Osteoblast (primary cell): ENCODE data around the gene DKC1. TPM values are rescaled to one million over a fixed set of nuclear protein-coding genes. Genes with fewer than 3 reads are reported as not detected.

Experiments
- DNase-seq: peaks from one replicate; pipeline ENCODE4 v3.0.0; 2011; ENCODE audit warnings: low spot score, mixed read lengths; ENCODE audit not compliant: insufficient read length; ENCODE audit errors: missing footprints
- H2AFZ ChIP-seq: 2 replicates; pipeline ENCODE4 v1.6.0; 2011; ENCODE audit warnings: mild to moderate bottlenecking, low read length
- H3K27ac ChIP-seq: 2 replicates; pipeline ENCODE4 v1.5.1; 2011; ENCODE audit warnings: mild to moderate bottlenecking, low read depth, low read length, moderate library complexity
- H3K27me3 ChIP-seq: 2 replicates; pipeline ENCODE4 v1.6.0; 2012; ENCODE audit warnings: mild to moderate bottlenecking, control low read depth, inconsistent platforms, low read length, moderate library complexity; ENCODE audit not compliant: insufficient read depth
- H3K36me3 ChIP-seq: 2 replicates; pipeline ENCODE4 v1.5.1; 2011; ENCODE audit warnings: mild to moderate bottlenecking, low read length, control low read depth, moderate library complexity; ENCODE audit not compliant: insufficient read depth
- H3K4me1 ChIP-seq: 2 replicates; pipeline ENCODE4 v1.5.1; 2011; ENCODE audit warnings: mild to moderate bottlenecking, low read length, control low read depth, moderate library complexity; ENCODE audit not compliant: insufficient read depth
- H3K4me2 ChIP-seq: 2 replicates; pipeline ENCODE4 v1.6.0; 2011; ENCODE audit warnings: mild to moderate bottlenecking, low read length; ENCODE audit not compliant: insufficient read depth
- H3K4me3 ChIP-seq: fragments of 200-600 bp; sonication (generic); 3 replicates; pipeline ENCODE4 v1.5.1; 2012; ENCODE audit warnings: mild to moderate bottlenecking, low read length, inconsistent platforms; ENCODE audit not compliant: insufficient read depth
- H3K79me2 ChIP-seq: 2 replicates; pipeline ENCODE4 v1.6.0; 2012; ENCODE audit warnings: mild to moderate bottlenecking, low read length, control low read depth, inconsistent platforms; ENCODE audit not compliant: insufficient read depth
- H3K9me3 ChIP-seq: 2 replicates; pipeline ENCODE4 v1.5.1; 2011; ENCODE audit warnings: low read depth, low read length, control low read depth
- H4K20me1 ChIP-seq: 2 replicates; pipeline ENCODE4 v1.6.0; 2012; ENCODE audit warnings: mild to moderate bottlenecking, low read length, control low read depth; ENCODE audit not compliant: insufficient read depth
- total RNA-seq: library from RNA; depleted of rRNA; stranded (reverse); fragments of >200 nt; gene quantifications from 2 replicates; pipeline ENCODE4 v1.2.3, GENCODE V29; 2012
- TF ChIP-seq, protein P1 (sequence below): IDR thresholded peaks from 2 replicates; pipeline ENCODE4 v1.5.1; 2011; ENCODE audit warnings: mild to moderate bottlenecking, low read depth, low read length, moderate library complexity; ENCODE audit errors: extremely low read depth

DKC1 gene
- total RNA-seq, 1 donor, result 30.8 TPM

DNA sequence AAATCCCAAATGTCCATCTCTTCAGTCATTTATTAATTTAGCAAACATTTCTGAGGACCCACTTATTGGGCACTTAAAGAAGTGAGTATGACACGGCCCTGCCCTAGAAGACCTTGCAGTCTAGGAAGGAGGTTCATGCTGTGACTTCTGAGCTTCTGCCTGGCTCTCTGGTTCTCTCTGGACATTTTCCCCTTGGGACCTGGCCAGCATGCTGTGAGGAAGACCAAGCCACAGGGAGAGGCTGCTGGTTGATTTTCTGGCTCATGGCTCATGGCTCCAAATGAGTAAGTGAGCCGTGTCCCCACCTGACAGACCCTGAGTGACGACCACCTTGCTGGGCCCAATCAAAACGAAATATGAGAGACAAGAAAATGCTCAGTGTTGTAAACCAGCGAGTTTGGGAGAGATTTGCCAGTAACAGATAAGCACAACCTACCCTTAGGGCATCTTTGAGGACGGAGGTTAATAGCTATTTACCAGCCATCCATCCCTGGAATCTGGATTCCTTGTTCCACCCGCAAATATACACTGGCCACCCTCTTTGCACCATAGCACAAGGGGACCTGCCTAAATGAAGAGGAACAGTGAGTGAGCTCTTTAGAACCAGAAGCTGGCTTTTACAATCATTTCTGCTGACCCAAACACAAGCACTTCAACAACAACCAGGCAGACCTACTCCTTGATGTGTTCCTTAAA lies 41.7 kb downstream of the DKC1 start:
- H3K27me3 ChIP-seq, result no peaks in the 10 kb centered on the region
- no peak for DNase-seq
- H3K27ac ChIP-seq, result peak overlapping the region; percentile 16
- TF ChIP-seq, protein P1, sequence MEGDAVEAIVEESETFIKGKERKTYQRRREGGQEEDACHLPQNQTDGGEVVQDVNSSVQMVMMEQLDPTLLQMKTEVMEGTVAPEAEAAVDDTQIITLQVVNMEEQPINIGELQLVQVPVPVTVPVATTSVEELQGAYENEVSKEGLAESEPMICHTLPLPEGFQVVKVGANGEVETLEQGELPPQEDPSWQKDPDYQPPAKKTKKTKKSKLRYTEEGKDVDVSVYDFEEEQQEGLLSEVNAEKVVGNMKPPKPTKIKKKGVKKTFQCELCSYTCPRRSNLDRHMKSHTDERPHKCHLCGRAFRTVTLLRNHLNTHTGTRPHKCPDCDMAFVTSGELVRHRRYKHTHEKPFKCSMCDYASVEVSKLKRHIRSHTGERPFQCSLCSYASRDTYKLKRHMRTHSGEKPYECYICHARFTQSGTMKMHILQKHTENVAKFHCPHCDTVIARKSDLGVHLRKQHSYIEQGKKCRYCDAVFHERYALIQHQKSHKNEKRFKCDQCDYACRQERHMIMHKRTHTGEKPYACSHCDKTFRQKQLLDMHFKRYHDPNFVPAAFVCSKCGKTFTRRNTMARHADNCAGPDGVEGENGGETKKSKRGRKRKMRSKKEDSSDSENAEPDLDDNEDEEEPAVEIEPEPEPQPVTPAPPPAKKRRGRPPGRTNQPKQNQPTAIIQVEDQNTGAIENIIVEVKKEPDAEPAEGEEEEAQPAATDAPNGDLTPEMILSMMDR, result no peak
- H3K79me2 ChIP-seq, result peaks cover 7% of the 10 kb centered on the region
- H4K20me1 ChIP-seq, result no peaks in the 10 kb centered on the region
- no peaks in the 10 kb centered on the region for H3K9me3 ChIP-seq
- H3K4me3 ChIP-seq, result peak overlapping the region; percentile 79
- H3K36me3 ChIP-seq, result no peaks in the 10 kb centered on the region
- peak overlapping the region; percentile 81 for H3K4me2 ChIP-seq
- peaks cover 14% of the 10 kb centered on the region for H3K4me1 ChIP-seq
- H2AFZ ChIP-seq, result peak overlapping the region; percentile 71

DNA sequence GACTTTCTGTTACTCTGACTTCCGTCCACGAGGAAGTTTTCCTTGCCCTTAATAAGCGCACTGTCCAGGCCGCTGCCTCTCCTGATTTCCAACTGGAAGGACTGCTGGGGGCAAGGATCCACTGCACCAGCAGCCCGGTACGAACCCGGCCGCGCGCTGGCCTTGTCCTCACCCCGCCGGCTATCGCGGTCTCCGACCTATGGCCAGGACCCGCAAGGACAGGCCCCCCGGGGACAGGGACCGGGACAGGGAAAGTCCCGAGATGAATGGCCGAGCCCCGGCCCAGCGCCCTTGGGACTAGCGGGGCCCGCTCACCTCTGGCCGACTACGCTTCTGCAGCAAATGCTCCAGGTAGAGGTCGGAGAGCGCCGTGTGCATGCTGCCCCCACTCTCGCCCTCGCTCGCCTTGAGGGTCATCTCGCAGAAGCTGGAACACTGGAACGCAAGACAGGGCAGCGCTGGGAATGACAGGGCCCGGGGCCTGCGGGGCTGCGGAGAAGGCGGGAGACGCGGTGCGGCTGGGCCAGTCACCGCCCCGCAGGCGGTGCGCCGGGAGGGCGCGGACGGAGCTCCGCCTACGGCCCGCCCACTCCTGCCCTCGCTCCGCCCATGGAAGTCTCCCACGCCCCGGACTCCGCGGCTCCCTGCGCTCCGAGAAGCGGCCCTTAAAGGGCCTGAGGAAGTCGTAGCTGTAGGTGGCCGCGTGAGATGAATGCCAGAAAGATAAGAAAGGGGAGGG lies 42.5 kb downstream of the DKC1 start, which contains the start of gene MPP1:
MPP1 (minus strand) TSS at position 529 of the 739 bp plus-strand sequence; CDS start at position 417, 112 bp downstream.
- Histone ChIP-seq H3K27me3 (no peaks in the 10 kb centered on the region), H3K4me2 (peak within 1 kb of the TSS; percentile 81), H3K4me1 (peaks cover 7% of the 10 kb centered on the region), H4K20me1 (no peaks in the 10 kb centered on the region), H2AFZ (peak within 1 kb of the TSS; percentile 86), H3K27ac (peak within 1 kb of the TSS; percentile 38), H3K9me3 (no peaks in the 10 kb centered on the region), H3K36me3 (no peaks in the 10 kb centered on the region), H3K4me3 (peak within 1 kb of the TSS; percentile 79), H3K79me2 (peaks cover 7% of the 10 kb centered on the region)
- DNase-seq, result peak; percentile 92
- TF ChIP-seq, protein P1, result no peak

DNA sequence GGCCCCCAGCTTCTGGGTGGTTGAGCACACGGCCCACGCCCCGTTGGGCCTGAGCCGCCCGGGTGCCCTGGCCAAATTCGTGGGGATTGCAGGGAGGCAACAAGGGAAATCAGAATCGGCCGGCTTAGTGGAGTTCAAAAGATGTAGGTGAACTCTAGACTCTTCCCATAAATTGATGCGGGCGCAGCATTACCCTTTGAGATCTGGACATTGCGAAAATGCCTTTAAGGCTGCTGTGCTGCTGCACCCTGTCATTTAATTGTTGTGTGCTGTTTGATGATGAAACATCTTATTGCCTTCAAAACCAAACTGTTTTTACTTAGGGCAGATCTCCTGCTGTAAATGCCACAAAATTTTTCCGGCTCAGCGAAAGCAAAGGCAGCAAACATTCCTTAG lies 43.0 kb downstream of the DKC1 start:
- Histone ChIP-seq H3K4me2 (peak overlapping the region; percentile 81), H3K27ac (peak overlapping the region; percentile 38), H4K20me1 (no peaks in the 10 kb centered on the region), H3K36me3 (no peaks in the 10 kb centered on the region), H3K27me3 (no peaks in the 10 kb centered on the region), H3K4me3 (peak overlapping the region; percentile 79), H3K79me2 (peaks cover 7% of the 10 kb centered on the region), H3K9me3 (no peaks in the 10 kb centered on the region), H2AFZ (peak overlapping the region; percentile 86), H3K4me1 (peaks cover 6% of the 10 kb centered on the region)
- DNase-seq, result peak; percentile 29
- TF ChIP-seq, protein P1, result no peak
